T-cell (primary cell): ENCODE data around the gene VPS45. TPM values are rescaled to one million over a fixed set of nuclear protein-coding genes. Genes with fewer than 3 reads are reported as not detected.

Experiments used
- ATAC-seq, 4 experiments: fragments of 200-7000 bp in 3 of 4; fragments of 150-1000 bp in 1 of 4; cut with Tn5 transposase; replicated peaks in 1 of 4; 1 replicate in 3 of 4; 2 replicates in 1 of 4; pipeline ENCODE4 v1.10.0; 2021; ENCODE audit warnings: moderate library complexity in 3 of 4, mild to moderate bottlenecking in 2 of 4, moderate number of reproducible peaks in 1 of 4
- CTCF ChIA-PET, 2 donors: fragments of 300-600 bp; sonication (Branson Sonifier 250); formaldehyde crosslinking; loops; one replicate each; lab custom pipeline; 2022; ENCODE audit warnings: antibody characterized with exemption in 2 of 2; lab: Charles Lee
- POLR2A ChIA-PET, 2 donors: fragments of 300-600 bp; sonication (Branson Sonifier 250); formaldehyde crosslinking; loops; one replicate each; lab custom pipeline; 2022; ENCODE audit warnings: antibody characterized with exemption in 2 of 2; lab: Charles Lee
- DNase-seq, 35 experiments: peaks; one replicate each; pipeline versions ENCODE4 v3.0.0 to v3.0.0-alpha.2; 2013 to 2023
- H3K27ac ChIP-seq: one replicate; pipeline ENCODE4 v1.5.1; 2013; ENCODE audit warnings: low read length
- H3K27me3 ChIP-seq, 2 experiments: replicated peaks in 1 of 2; 1 replicate in 1 of 2; 2 replicates in 1 of 2; pipeline versions ENCODE4 v1.6.1 to v1.7.0; 2013; ENCODE audit warnings: low read length in 1 of 2, mixed read lengths in 1 of 2; ENCODE audit not compliant: control insufficient read depth in 2 of 2, insufficient read depth in 2 of 2; ENCODE audit errors: extremely low read depth in 1 of 2
- H3K36me3 ChIP-seq, 2 donors: 1 replicate in 1 of 2; 2 replicates in 1 of 2; pipeline versions ENCODE4 v1.6.1 to v1.7.0; 2013; ENCODE audit warnings: low read length in 1 of 2; ENCODE audit not compliant: control insufficient read depth in 2 of 2, insufficient read depth in 1 of 2; ENCODE audit errors: extremely low read depth in 1 of 2
- H3K4me1 ChIP-seq, 2 experiments: 1 replicate in 1 of 2; 2 replicates in 1 of 2; pipeline versions ENCODE4 v1.6.1 to v1.7.0; 2013; ENCODE audit warnings: low read length in 2 of 2, mixed read lengths in 1 of 2; ENCODE audit not compliant: insufficient read depth in 2 of 2, control insufficient read depth in 1 of 2; ENCODE audit errors: extremely low read depth in 1 of 2
- H3K4me3 ChIP-seq, 2 donors: 1 replicate in 1 of 2; 2 replicates in 1 of 2; pipeline versions ENCODE4 v1.5.1 to v1.7.0; 2013; ENCODE audit warnings: mild to moderate bottlenecking in 2 of 2, low read length in 1 of 2, moderate library complexity in 1 of 2; ENCODE audit not compliant: control insufficient read depth in 1 of 2; ENCODE audit errors: extremely low read depth in 1 of 2
- H3K9me3 ChIP-seq: 2 replicates; pipeline ENCODE4 v1.7.0; 2013
- H3K27ac Mint-ChIP-seq, 2 donors: one replicate each; pipeline ENCODE4 v1.8.0; 2020 to 2021; ENCODE audit warnings: mild to moderate bottlenecking in 2 of 2, mixed read lengths in 2 of 2
- H3K27me3 Mint-ChIP-seq, 2 donors: one replicate each; pipeline ENCODE4 v1.8.0; 2021 to 2022; ENCODE audit warnings: mixed read lengths in 2 of 2
- H3K36me3 Mint-ChIP-seq: one replicate; pipeline ENCODE4 v1.8.0; 2021; ENCODE audit warnings: mixed read lengths
- H3K4me1 Mint-ChIP-seq, 3 donors: one replicate each; pipeline ENCODE4 v1.8.0; 2020 to 2022; ENCODE audit warnings: mixed read lengths in 3 of 3, mild to moderate bottlenecking in 1 of 3
- H3K4me3 Mint-ChIP-seq, 3 donors: one replicate each; pipeline ENCODE4 v1.8.0; 2020 to 2022; ENCODE audit warnings: mild to moderate bottlenecking in 3 of 3, mixed read lengths in 3 of 3, moderate library complexity in 3 of 3
- H3K9me3 Mint-ChIP-seq, 3 donors: one replicate each; pipeline ENCODE4 v1.8.0; 2020 to 2022; ENCODE audit warnings: mixed read lengths in 3 of 3
- WGBS: methylation state at CpG from one replicate; pipeline ENCODE4 v1.1.5; 2013; ENCODE audit warnings: missing lambda C conversion rate; ENCODE audit not compliant: insufficient coverage; 5-methylcytosine and 5-hydroxymethylcytosine counted together
- total RNA-seq, 35 experiments: library from RNA in 6 of 35; stranded (reverse) in 6 of 35; fragments of 120-200 nt in 1 of 35; gene quantifications; one replicate each; pipeline versions ENCODE4 v1.2.1 to v1.2.4 and lab custom pipeline; 2013 to 2026

Gene VPS45
- total RNA-seq, 5 donors from 2014 or later (not counting 1 experiment from before 2014, with no cell fraction given): 24.9 to 30.7 (median 28.0) TPM

DNA sequence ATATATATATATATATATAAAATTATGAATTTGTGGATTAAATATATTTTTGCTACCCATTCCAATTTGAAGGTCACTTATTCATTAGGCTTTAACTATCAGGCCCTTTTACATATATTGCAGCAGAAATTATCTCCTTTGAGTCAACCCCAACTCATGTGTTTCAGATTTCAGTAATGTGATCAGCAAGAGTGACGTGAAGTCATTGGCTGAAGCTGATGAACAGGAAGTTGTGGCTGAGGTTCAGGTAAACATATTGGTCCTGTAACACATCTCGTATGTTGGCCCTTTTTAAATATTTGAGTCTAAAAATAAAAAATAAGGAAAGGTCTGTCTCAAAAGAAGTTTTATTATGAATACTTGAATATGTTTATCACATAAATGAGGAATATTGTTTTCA lies 8.5 kb downstream of the VPS45 start:
- Mint-ChIP-seq H3K36me3 (peaks cover 26% of the 10 kb centered on the region), H3K9me3 (no peaks in the 10 kb centered on the region), H3K4me3 (no peak overlapping the region), H3K27ac (no peak overlapping the region), H3K4me1 (peaks cover 8 to 25% (median 19%) of the 10 kb centered on the region in 3 donors), H3K27me3 (no peaks in the 10 kb centered on the region)
- DNase-seq (peak in 1 of 35 experiments; percentile 37), ATAC-seq (peak in 2 of 4 experiments; percentile 35 to 49)
- peaks cover 0 to 22% of the 10 kb centered on the region in 2 donors for H3K36me3 ChIP-seq
- no peaks in the 10 kb centered on the region for H3K4me1 ChIP-seq
- 0% methylated on average over 1 of the region's 2 CpGs for WGBS
- no peaks in the 10 kb centered on the region for H3K27me3 ChIP-seq
- H3K27ac ChIP-seq: no peak overlapping the region
- H3K4me3 ChIP-seq: no peak overlapping the region
- ChIA-PET POLR2A (no interaction called here), CTCF (interaction anchor here in 1 of 2 donors (0.6 to 0.9 kb wide), 4 partner anchors 93 to 1015 kb away, joined by 4 to 6 read pairs (median 5); no protein-coding TSS in a partner anchor)
- H3K9me3 ChIP-seq: no peaks in the 10 kb centered on the region

DNA sequence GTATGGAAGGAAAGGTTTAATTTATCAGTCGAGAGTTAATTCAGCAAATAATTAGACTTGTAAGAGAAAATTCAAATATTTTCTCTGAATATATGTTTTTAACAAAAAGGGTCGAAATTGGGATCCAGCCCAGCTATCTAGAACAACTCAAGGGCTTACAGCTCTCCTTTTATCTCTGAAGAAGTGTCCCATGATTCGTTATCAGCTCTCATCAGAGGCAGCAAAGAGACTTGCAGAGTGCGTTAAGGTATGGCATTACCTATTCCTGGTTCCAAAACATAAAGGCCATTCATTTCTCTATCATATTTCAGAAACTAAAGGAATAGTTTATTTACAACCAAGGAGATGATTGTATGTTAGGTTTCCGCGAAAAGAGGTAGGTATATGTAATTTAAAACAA lies 9.4 kb downstream of the VPS45 start:
- H3K4me1 ChIP-seq: no peaks in the 10 kb centered on the region
- Mint-ChIP-seq H3K27me3 (no peaks in the 10 kb centered on the region), H3K36me3 (peaks cover 35% of the 10 kb centered on the region), H3K27ac (no peak overlapping the region), H3K4me3 (no peak overlapping the region), H3K9me3 (no peaks in the 10 kb centered on the region), H3K4me1 (peaks cover 8 to 25% (median 19%) of the 10 kb centered on the region in 3 donors)
- peaks cover 0 to 30% of the 10 kb centered on the region in 2 donors for H3K36me3 ChIP-seq
- H3K27me3 ChIP-seq: no peaks in the 10 kb centered on the region
- ATAC-seq (no peak), DNase-seq (no peak)
- WGBS: 100% methylated on average over 2 of the region's 6 CpGs
- no peak overlapping the region for H3K27ac ChIP-seq
- H3K4me3 ChIP-seq: no peak overlapping the region
- ChIA-PET POLR2A (interaction anchor here in 1 of 2 donors (0.6 kb wide), 1 partner anchor 34 kb away, joined by 3 read pairs; no protein-coding TSS in a partner anchor), CTCF (interaction anchor here (0.6 to 1.4 kb wide), 6 partner anchors 11 to 110 kb away, joined by 3 to 6 read pairs (median 3); no protein-coding TSS in a partner anchor)
- no peaks in the 10 kb centered on the region for H3K9me3 ChIP-seq

DNA sequence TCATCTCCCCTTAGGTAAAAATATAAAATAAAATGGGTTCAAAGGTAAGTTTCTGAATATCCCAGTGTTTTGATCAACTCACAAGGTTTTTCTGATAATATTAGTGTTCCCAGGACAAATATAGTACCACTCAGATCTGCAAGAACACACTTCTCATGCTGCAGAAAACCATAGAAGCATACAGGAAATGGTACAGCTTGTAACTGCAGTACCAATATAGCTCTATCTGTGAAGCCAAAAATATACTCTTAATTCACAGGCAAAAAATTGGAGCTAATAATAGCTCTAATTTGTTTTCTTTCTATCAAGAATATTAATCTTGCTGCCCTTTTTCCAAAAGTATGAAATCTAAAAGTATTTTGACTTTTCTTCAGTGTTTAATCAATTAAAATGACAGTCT lies 13.2 kb downstream of the VPS45 start:
- CTCF ChIA-PET: no interaction called here
- H3K9me3 Mint-ChIP-seq: no peaks in the 10 kb centered on the region
- H3K36me3 ChIP-seq: peaks cover 0 to 49% of the 10 kb centered on the region in 2 donors

DNA sequence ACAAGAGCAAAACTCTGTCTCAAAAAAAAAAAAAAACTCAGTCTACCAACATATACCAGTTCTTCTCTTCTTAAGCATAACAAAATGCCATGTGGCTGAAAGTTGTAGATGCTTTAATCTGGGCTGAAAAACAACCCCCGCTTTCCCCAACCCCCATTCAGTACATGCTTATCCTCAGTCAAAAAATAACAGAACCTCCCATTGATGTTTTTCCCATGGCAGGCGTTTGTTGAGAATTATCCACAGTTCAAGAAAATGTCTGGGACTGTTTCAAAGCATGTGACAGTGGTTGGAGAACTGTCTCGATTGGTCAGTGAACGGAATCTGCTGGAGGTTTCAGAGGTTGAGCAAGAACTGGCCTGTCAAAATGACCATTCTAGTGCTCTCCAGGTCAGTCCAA lies 14.9 kb downstream of the VPS45 start:
- DNase-seq: no peak
- 94% methylated on average over 3 of the region's 4 CpGs for WGBS
- Mint-ChIP-seq H3K4me1 (peaks cover 0 to 3% (median 2%) of the 10 kb centered on the region in 3 donors), H3K9me3 (no peaks in the 10 kb centered on the region), H3K27me3 (no peaks in the 10 kb centered on the region), H3K27ac (no peak overlapping the region), H3K4me3 (no peak overlapping the region), H3K36me3 (peaks cover 54% of the 10 kb centered on the region)
- POLR2A ChIA-PET: interaction anchor here in 1 of 2 donors (0.7 kb wide), 1 partner anchor 16 kb away, joined by 4 read pairs; no protein-coding TSS in a partner anchor
- CTCF ChIA-PET: no interaction called here
- H3K4me1 ChIP-seq: no peaks in the 10 kb centered on the region
- no peaks in the 10 kb centered on the region for H3K9me3 ChIP-seq
- H3K27me3 ChIP-seq: no peaks in the 10 kb centered on the region
- ATAC-seq: no peak
- no peak overlapping the region for H3K4me3 ChIP-seq
- H3K27ac ChIP-seq: no peak overlapping the region
- H3K36me3 ChIP-seq: peaks cover 0 to 51% of the 10 kb centered on the region in 2 donors

More for the DNA sequence above, 13.2 kb downstream of the VPS45 start:
- Mint-ChIP-seq H3K4me1 (peaks cover 0 to 12% (median 12%) of the 10 kb centered on the region in 3 donors), H3K27ac (no peak overlapping the region), H3K4me3 (no peak overlapping the region), H3K27me3 (no peaks in the 10 kb centered on the region), H3K36me3 (peaks cover 49% of the 10 kb centered on the region)
- no peak overlapping the region for H3K4me3 ChIP-seq
- H3K4me1 ChIP-seq: no peaks in the 10 kb centered on the region
- POLR2A ChIA-PET: no interaction called here
- DNase-seq (no peak), ATAC-seq (no peak)
- H3K27ac ChIP-seq: no peak overlapping the region
- no peaks in the 10 kb centered on the region for H3K27me3 ChIP-seq
- H3K9me3 ChIP-seq: no peaks in the 10 kb centered on the region

DNA sequence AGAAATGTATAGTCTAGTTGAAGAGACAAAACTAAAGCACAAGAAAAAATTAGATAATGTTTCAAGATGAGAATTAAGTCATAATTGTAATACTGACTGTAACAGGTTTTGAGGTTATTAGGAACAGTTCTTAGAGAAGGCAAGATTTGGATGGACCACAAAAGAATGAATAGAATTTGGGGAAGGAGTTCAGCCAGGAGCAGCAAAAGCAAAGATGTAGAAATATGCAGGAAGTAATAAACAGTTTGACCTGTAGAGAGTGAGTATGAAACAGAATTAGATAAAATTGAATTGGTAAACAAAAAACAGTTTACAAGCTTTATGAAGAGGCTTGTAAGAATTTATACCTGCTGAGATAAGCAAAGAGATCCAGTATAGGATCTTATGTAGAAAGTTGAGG lies 16.3 kb downstream of the VPS45 start:
- Histone ChIP-seq H3K36me3 (peaks cover 2 to 54% of the 10 kb centered on the region in 2 donors), H3K27me3 (no peaks in the 10 kb centered on the region), H3K9me3 (no peaks in the 10 kb centered on the region), H3K27ac (no peak overlapping the region), H3K4me1 (no peaks in the 10 kb centered on the region), H3K4me3 (no peak overlapping the region)
- DNase-seq (no peak), ATAC-seq (no peak)
- peaks cover 51% of the 10 kb centered on the region for H3K36me3 Mint-ChIP-seq
- CTCF ChIA-PET: no interaction called here
- H3K4me3 Mint-ChIP-seq: no peak overlapping the region
- no peaks in the 10 kb centered on the region for H3K9me3 Mint-ChIP-seq
- no peaks in the 10 kb centered on the region for H3K27me3 Mint-ChIP-seq
- POLR2A ChIA-PET: interaction anchor here (0.5 to 0.8 kb wide), 3 partner anchors 30 to 288 kb away, joined by 3 to 7 read pairs (median 3); no protein-coding TSS in a partner anchor
- peak overlapping the region; percentile 19 to 53 for H3K27ac Mint-ChIP-seq
- H3K4me1 Mint-ChIP-seq: peaks cover 0 to 3% (median 2%) of the 10 kb centered on the region in 3 donors

DNA sequence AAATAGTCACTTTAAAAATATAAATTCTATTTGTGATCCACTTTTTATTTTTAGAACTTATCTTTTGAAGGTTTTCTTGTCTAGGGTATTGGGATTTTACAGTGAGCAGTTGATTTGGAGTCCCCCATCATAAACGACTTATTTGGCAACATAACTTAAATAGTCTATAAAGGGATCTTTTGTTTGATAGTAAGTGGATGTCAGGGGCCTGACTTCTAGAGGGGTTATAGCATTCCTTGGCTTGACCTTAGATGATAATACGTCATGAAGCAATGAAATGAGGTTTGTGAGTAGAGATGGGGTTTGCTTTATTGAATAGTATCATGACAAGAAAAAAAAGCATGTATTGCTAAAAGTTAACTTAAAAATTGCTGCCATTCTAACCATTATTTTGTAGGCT lies 17.8 kb downstream of the VPS45 start:
- no CpG with 5 or more reads among the region's 2 CpGs for WGBS
- ChIA-PET CTCF (no interaction called here), POLR2A (no interaction called here)
- Histone ChIP-seq H3K27ac (no peak overlapping the region), H3K4me1 (no peaks in the 10 kb centered on the region), H3K27me3 (no peaks in the 10 kb centered on the region), H3K9me3 (no peaks in the 10 kb centered on the region), H3K36me3 (peaks cover 2 to 50% of the 10 kb centered on the region in 2 donors), H3K4me3 (no peak overlapping the region)
- H3K27me3 Mint-ChIP-seq: no peaks in the 10 kb centered on the region
- ATAC-seq (no peak), DNase-seq (no peak)
- no peak overlapping the region for H3K27ac Mint-ChIP-seq
- no peaks in the 10 kb centered on the region for H3K9me3 Mint-ChIP-seq
- H3K4me1 Mint-ChIP-seq: peaks cover 0 to 6% (median 6%) of the 10 kb centered on the region in 3 donors
- H3K36me3 Mint-ChIP-seq: peaks cover 53% of the 10 kb centered on the region
- H3K4me3 Mint-ChIP-seq: no peak overlapping the region
